ENCODE results near the gene TTC4.

Gene TTC4

GRCh38 chr1:54782588-54782987, 66.9 kb downstream of the TTC4 start:
- TF ChIP-seq JUND (IDR thresholded peaks at IDR 0.05; ENCODE audit: low read depth): no peak
- in situ Hi-C loops (cut with HindIII; ENCODE audit: low pct_unique_long_range_greater_than_20kb, low sequenced_read_pairs): no loop called here
- no peak for DNase-seq (ENCODE audit: low read depth in 1 of 2, low spot score in 1 of 2)

DNA sequence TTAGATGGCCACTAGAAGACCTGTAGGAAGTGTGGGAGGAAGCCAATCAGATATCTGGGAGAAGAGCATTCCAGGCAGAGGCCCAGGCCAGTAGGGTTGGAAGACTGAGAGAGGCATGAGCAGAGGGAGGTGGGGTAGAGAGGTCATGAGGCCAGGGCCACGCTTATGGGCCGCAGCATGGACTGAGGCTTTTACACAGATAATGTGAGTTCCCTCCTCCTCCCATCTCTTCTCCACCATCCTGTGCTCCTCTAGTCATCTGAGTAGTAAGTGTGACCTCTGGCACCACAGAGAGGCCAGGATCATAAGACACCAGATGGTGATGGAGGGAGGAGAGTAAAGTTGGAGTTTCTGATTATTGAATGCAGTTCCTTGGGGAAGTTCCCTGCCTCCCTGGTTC, 68.4 kb downstream of the TTC4 start:
- no peak for TF ChIP-seq JUND (IDR thresholded peaks at IDR 0.05; ENCODE audit: low read depth)
- in situ Hi-C loops (cut with HindIII; ENCODE audit: low pct_unique_long_range_greater_than_20kb, low sequenced_read_pairs): no loop called here

DNA sequence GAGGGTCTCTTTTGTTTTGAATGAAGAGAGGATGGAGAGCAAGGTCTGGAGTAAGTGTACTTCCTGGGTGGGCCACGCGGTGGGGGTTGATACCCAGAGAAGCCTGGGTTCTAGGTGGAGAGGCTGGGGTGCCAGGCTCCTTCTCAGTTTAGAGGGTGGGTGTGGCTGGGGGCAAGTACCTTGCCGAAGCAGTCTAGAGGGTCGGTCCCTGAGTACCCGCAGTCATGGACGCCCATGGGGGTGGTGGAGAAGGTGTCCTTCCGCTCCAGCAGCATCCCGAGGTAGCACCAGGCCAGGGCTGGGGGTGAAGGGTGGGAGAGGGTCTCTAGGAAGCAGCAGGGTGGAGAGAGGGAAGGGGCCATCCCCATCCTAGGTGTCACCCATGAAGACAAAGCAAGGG, 71.1 kb downstream of the TTC4 start:
- in situ Hi-C loops (cut with HindIII; ENCODE audit: low pct_unique_long_range_greater_than_20kb, low sequenced_read_pairs): no loop called here
- no peak for TF ChIP-seq JUND (IDR thresholded peaks at IDR 0.05; ENCODE audit: low read depth)
- no peak for DNase-seq (ENCODE audit: low read depth in 1 of 2, low spot score in 1 of 2)

More for the DNA sequence above, 68.4 kb downstream of the TTC4 start:
- no peak for DNase-seq (ENCODE audit: low read depth in 1 of 2, low spot score in 1 of 2)

DNA sequence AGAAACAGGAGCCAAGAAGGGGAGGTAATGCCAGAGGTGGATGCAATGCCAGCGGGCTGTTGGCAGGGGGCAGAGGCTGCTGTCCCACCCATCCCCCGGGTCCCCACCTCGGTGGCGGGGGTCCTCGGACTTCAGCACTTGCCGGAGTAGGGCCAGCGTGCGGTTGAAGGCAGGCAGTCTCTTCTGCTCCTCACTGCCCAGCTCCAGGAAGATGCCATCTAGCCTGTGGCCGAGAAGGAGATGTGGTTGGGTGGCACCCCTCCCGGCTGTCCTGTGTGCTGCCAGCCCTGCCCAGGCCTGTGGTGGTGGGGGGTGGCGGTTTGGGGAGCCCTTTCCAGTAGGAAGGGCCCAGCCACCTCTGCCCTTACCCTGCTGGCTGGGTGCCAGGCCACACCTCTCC, 71.9 kb downstream of the TTC4 start:
- in situ Hi-C loops (cut with HindIII; ENCODE audit: low pct_unique_long_range_greater_than_20kb, low sequenced_read_pairs): no loop called here
- no peak for DNase-seq (ENCODE audit: low read depth in 1 of 2, low spot score in 1 of 2)
- TF ChIP-seq JUND (IDR thresholded peaks at IDR 0.05; ENCODE audit: low read depth): no peak

GRCh38 chr1:54788459-54788858, 72.8 kb downstream of the TTC4 start:
- TF ChIP-seq JUND (IDR thresholded peaks at IDR 0.05; ENCODE audit: low read depth): no peak
- in situ Hi-C loops (cut with HindIII; ENCODE audit: low pct_unique_long_range_greater_than_20kb, low sequenced_read_pairs): no loop called here
- no peak for DNase-seq (ENCODE audit: low read depth in 1 of 2, low spot score in 1 of 2)

DNA sequence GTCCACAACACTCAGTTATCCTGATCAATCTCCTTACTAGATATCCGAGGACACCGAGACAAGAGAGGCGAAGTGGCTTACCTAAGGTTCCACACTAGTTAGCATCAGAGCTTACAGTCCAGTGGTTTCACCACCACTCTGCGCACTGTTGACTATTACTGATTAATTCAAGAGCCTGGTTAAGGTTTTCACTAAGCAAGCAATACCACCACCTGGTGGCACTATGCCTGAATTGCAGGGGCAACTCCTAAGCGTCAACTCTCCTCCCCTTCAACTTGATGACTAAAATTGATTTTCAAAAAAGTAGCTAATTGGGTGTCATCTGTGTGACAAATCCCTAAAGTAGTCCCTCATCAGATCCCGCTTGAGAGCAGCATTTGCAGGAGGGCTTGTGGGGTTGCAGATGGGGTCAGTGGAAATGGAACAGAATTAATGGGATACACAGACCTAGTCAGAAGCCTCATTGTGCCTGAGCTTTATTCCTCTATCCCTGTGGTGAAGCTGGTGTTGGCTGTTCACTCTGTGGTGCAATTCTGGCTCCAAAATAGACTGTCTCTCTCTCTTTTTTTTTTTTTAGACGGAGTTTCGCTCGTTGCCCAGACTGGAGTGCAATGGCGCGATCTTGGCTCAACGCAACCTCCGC, 76.3 kb downstream of the TTC4 start:
- DNase-seq (ENCODE audit: low read depth in 1 of 2, low spot score in 1 of 2): no peak
- no peak for TF ChIP-seq JUND (IDR thresholded peaks at IDR 0.05; ENCODE audit: low read depth)
- in situ Hi-C loops (cut with HindIII; ENCODE audit: low pct_unique_long_range_greater_than_20kb, low sequenced_read_pairs): no loop called here

Measured in T47D (cell line).